ENCODE measurements around the gene RPAIN. TPM values are rescaled to one million over a fixed set of nuclear protein-coding genes. Genes with fewer than 3 reads are reported as not detected.

RPAIN gene
- total and polyA plus RNA-seq, 4 donors: 10.9 to 37.0 (median 27.8) TPM

DNA sequence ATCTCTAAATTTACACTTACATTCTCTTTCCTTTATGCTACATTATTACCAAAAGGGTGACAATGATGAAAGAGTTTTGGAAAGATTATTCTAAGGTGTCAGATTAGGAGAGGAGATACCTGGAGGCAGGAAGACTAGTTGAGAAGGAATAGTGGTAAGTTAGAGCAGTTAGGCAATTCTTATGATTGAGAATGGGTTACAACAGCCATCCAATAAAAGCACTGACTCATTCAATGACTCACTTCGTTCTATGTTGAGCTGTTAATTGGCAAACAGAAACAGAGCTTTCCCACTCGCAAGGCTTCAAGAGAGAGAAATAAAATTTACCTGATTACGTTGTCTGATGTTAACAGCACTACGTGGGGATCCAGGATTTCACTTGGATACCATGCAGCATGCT, 6.3 kb upstream of the RPAIN start:
- no peaks in the 10 kb centered on the region for H3K27me3 ChIP-seq (ENCODE audit: control insufficient read depth in 4 of 4, insufficient read depth in 4 of 4, low read length in 3 of 4)
- 41% methylated on average over 4 of the region's 4 CpGs for WGBS
- no peak overlapping the region for H3K9ac ChIP-seq (ENCODE audit: low read depth in 1 of 2, low read length in 2 of 2)
- peak overlapping the region; percentile 61 to 88 for H3K27ac ChIP-seq (ENCODE audit: low read depth in 1 of 2, low read length in 2 of 2)
- peaks cover 2 to 29% (median 19%) of the 10 kb centered on the region in 4 donors for H3K36me3 ChIP-seq (ENCODE audit: control insufficient read depth in 4 of 4, insufficient read depth in 3 of 4, low read depth in 1 of 4, low read length in 3 of 4)
- no peaks in the 10 kb centered on the region for H3K9me3 ChIP-seq (ENCODE audit: control insufficient read depth in 4 of 4, low read length in 3 of 4)
- peaks cover 15 to 44% (median 26%) of the 10 kb centered on the region in 4 donors for H3K4me1 ChIP-seq (ENCODE audit: control insufficient read depth in 4 of 4, insufficient read depth in 4 of 4, low read length in 3 of 4)
- no peak overlapping the region for H3K4me3 ChIP-seq (ENCODE audit: low read depth in 1 of 3, low read length in 3 of 3)
- TF ChIP-seq JUND (IDR thresholded peaks at IDR 0.05) (peak in 1 of 2 donors; percentile 88), SP1 (IDR thresholded peaks at IDR 0.05) (no peak), HNF4G (IDR thresholded peaks at IDR 0.05) (no peak), GABPA (IDR thresholded peaks at IDR 0.05 in 1 of 2, conservative IDR thresholded peaks at IDR 0.05 in 1 of 2) (no peak), TAF1 (conservative IDR thresholded peaks at IDR 0.05) (no peak), RAD21 (IDR thresholded peaks at IDR 0.05) (no peak), HNF4A (conservative IDR thresholded peaks at IDR 0.05) (peak in 1 of 2 donors; percentile 15)
- TF ChIP-seq, protein P1, sequence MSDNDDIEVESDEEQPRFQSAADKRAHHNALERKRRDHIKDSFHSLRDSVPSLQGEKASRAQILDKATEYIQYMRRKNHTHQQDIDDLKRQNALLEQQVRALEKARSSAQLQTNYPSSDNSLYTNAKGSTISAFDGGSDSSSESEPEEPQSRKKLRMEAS (IDR thresholded peaks at IDR 0.05): no peak
- DNase-seq (ENCODE audit: low spot score): no peak

DNA sequence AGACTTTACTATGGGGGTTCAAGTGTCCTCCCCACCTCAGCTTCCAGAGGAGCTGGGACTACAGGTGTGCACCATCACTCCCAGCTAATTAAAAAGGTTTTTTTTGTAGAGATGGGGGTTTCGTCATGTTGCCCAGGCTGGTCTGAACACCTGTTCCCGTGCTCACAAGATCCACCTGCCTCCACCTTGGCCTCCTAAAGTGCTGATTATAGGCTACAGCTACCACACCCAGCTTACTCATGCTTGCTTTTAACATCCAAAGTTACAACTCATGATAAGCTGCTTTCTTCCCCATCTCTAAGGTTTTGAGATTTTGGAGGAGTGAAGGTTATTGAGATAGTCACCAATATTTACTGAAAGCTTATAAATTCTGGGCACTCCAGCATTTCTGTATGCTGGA, 3.1 kb upstream of the RPAIN start:
- H3K36me3 ChIP-seq (ENCODE audit: control insufficient read depth in 4 of 4, insufficient read depth in 3 of 4, low read depth in 1 of 4, low read length in 3 of 4): peaks cover 2 to 24% (median 7%) of the 10 kb centered on the region in 4 donors
- H3K4me3 ChIP-seq (ENCODE audit: low read depth in 1 of 3, low read length in 3 of 3): no peak overlapping the region
- 81% methylated on average over 2 of the region's 2 CpGs for WGBS
- H3K4me1 ChIP-seq (ENCODE audit: control insufficient read depth in 4 of 4, insufficient read depth in 4 of 4, low read length in 3 of 4): peaks cover 15 to 56% (median 36%) of the 10 kb centered on the region in 4 donors
- no peak overlapping the region for H3K9ac ChIP-seq (ENCODE audit: low read depth in 1 of 2, low read length in 2 of 2)
- TF ChIP-seq YY1 (IDR thresholded peaks at IDR 0.05): no peak
- no peak for TF ChIP-seq GABPA (IDR thresholded peaks at IDR 0.05 in 1 of 2, conservative IDR thresholded peaks at IDR 0.05 in 1 of 2)
- TF ChIP-seq NR2F2 (IDR thresholded peaks at IDR 0.05): no peak
- TF ChIP-seq EGR1 (IDR thresholded peaks at IDR 0.05; ENCODE audit: low read depth in 2 of 2): no peak
- TF ChIP-seq TAF1 (conservative IDR thresholded peaks at IDR 0.05): no peak
- TF ChIP-seq JUND (IDR thresholded peaks at IDR 0.05): no peak
- TF ChIP-seq, protein P1 (IDR thresholded peaks at IDR 0.05): no peak
- TF ChIP-seq, protein P2, sequence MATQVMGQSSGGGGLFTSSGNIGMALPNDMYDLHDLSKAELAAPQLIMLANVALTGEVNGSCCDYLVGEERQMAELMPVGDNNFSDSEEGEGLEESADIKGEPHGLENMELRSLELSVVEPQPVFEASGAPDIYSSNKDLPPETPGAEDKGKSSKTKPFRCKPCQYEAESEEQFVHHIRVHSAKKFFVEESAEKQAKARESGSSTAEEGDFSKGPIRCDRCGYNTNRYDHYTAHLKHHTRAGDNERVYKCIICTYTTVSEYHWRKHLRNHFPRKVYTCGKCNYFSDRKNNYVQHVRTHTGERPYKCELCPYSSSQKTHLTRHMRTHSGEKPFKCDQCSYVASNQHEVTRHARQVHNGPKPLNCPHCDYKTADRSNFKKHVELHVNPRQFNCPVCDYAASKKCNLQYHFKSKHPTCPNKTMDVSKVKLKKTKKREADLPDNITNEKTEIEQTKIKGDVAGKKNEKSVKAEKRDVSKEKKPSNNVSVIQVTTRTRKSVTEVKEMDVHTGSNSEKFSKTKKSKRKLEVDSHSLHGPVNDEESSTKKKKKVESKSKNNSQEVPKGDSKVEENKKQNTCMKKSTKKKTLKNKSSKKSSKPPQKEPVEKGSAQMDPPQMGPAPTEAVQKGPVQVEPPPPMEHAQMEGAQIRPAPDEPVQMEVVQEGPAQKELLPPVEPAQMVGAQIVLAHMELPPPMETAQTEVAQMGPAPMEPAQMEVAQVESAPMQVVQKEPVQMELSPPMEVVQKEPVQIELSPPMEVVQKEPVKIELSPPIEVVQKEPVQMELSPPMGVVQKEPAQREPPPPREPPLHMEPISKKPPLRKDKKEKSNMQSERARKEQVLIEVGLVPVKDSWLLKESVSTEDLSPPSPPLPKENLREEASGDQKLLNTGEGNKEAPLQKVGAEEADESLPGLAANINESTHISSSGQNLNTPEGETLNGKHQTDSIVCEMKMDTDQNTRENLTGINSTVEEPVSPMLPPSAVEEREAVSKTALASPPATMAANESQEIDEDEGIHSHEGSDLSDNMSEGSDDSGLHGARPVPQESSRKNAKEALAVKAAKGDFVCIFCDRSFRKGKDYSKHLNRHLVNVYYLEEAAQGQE (IDR thresholded peaks at IDR 0.05): no peak
- TF ChIP-seq FOXA2 (IDR thresholded peaks at IDR 0.05): no peak
- no peak for TF ChIP-seq RXRA (IDR thresholded peaks at IDR 0.05)
- TF ChIP-seq, protein P3, sequence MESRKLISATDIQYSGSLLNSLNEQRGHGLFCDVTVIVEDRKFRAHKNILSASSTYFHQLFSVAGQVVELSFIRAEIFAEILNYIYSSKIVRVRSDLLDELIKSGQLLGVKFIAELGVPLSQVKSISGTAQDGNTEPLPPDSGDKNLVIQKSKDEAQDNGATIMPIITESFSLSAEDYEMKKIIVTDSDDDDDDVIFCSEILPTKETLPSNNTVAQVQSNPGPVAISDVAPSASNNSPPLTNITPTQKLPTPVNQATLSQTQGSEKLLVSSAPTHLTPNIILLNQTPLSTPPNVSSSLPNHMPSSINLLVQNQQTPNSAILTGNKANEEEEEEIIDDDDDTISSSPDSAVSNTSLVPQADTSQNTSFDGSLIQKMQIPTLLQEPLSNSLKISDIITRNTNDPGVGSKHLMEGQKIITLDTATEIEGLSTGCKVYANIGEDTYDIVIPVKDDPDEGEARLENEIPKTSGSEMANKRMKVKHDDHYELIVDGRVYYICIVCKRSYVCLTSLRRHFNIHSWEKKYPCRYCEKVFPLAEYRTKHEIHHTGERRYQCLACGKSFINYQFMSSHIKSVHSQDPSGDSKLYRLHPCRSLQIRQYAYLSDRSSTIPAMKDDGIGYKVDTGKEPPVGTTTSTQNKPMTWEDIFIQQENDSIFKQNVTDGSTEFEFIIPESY (IDR thresholded peaks at IDR 0.05): no peak
- no peak for TF ChIP-seq SP1 (IDR thresholded peaks at IDR 0.05)
- TF ChIP-seq, protein P4, sequence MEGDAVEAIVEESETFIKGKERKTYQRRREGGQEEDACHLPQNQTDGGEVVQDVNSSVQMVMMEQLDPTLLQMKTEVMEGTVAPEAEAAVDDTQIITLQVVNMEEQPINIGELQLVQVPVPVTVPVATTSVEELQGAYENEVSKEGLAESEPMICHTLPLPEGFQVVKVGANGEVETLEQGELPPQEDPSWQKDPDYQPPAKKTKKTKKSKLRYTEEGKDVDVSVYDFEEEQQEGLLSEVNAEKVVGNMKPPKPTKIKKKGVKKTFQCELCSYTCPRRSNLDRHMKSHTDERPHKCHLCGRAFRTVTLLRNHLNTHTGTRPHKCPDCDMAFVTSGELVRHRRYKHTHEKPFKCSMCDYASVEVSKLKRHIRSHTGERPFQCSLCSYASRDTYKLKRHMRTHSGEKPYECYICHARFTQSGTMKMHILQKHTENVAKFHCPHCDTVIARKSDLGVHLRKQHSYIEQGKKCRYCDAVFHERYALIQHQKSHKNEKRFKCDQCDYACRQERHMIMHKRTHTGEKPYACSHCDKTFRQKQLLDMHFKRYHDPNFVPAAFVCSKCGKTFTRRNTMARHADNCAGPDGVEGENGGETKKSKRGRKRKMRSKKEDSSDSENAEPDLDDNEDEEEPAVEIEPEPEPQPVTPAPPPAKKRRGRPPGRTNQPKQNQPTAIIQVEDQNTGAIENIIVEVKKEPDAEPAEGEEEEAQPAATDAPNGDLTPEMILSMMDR (IDR thresholded peaks at IDR 0.05; ENCODE audit: low read depth, low read length, missing input control): no peak
- TF ChIP-seq, protein P5, sequence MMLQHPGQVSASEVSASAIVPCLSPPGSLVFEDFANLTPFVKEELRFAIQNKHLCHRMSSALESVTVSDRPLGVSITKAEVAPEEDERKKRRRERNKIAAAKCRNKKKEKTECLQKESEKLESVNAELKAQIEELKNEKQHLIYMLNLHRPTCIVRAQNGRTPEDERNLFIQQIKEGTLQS (IDR thresholded peaks at IDR 0.05): no peak
- TF ChIP-seq RAD21 (IDR thresholded peaks at IDR 0.05): no peak
- TF ChIP-seq HNF4G (IDR thresholded peaks at IDR 0.05): no peak
- TF ChIP-seq HNF4A (conservative IDR thresholded peaks at IDR 0.05): no peak
- TF ChIP-seq FOXA1 (IDR thresholded peaks at IDR 0.05): no peak
- no peaks in the 10 kb centered on the region for H3K27me3 ChIP-seq (ENCODE audit: control insufficient read depth in 4 of 4, insufficient read depth in 4 of 4, low read length in 3 of 4)
- no peak for DNase-seq (ENCODE audit: low spot score)
- no peaks in the 10 kb centered on the region for H3K9me3 ChIP-seq (ENCODE audit: control insufficient read depth in 4 of 4, low read length in 3 of 4)
- H3K27ac ChIP-seq (ENCODE audit: low read depth in 1 of 2, low read length in 2 of 2): no peak overlapping the region
